Tibial artery (tissue), 4 donors: ENCODE data around the gene TNC.

Experiments
- DNase-seq, 2 donors: peaks; one replicate each; pipeline ENCODE4 v3.0.0-alpha.2; 2019
- H3K27ac ChIP-seq, 2 donors: fragments of 200-600 bp; sonication (generic) in 1 of 2; 1 replicate in 1 of 2; 2 replicates in 1 of 2; pipeline ENCODE4 v1.5.1; 2018 to 2019; ENCODE audit warnings: mild to moderate bottlenecking in 1 of 2
- H3K27me3 ChIP-seq, 2 donors: fragments of 200-600 bp; sonication (generic) in 1 of 2; one replicate each; pipeline versions ENCODE4 v1.5.1 to v1.6.0; 2016 to 2019
- H3K36me3 ChIP-seq, 3 donors: fragments of 200-600 bp; sonication (generic) in 2 of 3; one replicate each; pipeline ENCODE4 v1.5.1; 2016 to 2019; ENCODE audit warnings: mild to moderate bottlenecking in 2 of 3
- H3K4me1 ChIP-seq, 4 donors: fragments of 200-600 bp; sonication (generic) in 2 of 4; 1 replicate in 3 of 4; 2 replicates in 1 of 4; pipeline ENCODE4 v1.5.1; 2016 to 2019
- H3K4me3 ChIP-seq, 2 donors: fragments of 200-600 bp; sonication (generic) in 1 of 2; 1 replicate in 1 of 2; 2 replicates in 1 of 2; pipeline ENCODE4 v1.5.1; 2018 to 2019; ENCODE audit warnings: mild to moderate bottlenecking in 2 of 2
- H3K9me3 ChIP-seq, 3 donors: fragments of 200-600 bp; sonication (generic) in 1 of 3; one replicate each; pipeline ENCODE4 v1.5.1; 2016 to 2019
- intact Hi-C: fragments of 100-400 bp; cut with DNase I; formaldehyde crosslinking; loops from one replicate; pipeline ENCODE4 v1.15.0; 2023; ENCODE audit warnings: low total_unique reads
- TF ChIP-seq, protein P1 (sequence below), 2 experiments: fragments of 200-600 bp in 1 of 2; fragments of 450-650 bp in 1 of 2; IDR thresholded peaks; one replicate each; pipeline ENCODE4 v1.5.1; 2017 to 2019; ENCODE audit warnings: antibody characterized with exemption in 2 of 2, mild to moderate bottlenecking in 1 of 2, moderate library complexity in 1 of 2

Gene TNC

DNA sequence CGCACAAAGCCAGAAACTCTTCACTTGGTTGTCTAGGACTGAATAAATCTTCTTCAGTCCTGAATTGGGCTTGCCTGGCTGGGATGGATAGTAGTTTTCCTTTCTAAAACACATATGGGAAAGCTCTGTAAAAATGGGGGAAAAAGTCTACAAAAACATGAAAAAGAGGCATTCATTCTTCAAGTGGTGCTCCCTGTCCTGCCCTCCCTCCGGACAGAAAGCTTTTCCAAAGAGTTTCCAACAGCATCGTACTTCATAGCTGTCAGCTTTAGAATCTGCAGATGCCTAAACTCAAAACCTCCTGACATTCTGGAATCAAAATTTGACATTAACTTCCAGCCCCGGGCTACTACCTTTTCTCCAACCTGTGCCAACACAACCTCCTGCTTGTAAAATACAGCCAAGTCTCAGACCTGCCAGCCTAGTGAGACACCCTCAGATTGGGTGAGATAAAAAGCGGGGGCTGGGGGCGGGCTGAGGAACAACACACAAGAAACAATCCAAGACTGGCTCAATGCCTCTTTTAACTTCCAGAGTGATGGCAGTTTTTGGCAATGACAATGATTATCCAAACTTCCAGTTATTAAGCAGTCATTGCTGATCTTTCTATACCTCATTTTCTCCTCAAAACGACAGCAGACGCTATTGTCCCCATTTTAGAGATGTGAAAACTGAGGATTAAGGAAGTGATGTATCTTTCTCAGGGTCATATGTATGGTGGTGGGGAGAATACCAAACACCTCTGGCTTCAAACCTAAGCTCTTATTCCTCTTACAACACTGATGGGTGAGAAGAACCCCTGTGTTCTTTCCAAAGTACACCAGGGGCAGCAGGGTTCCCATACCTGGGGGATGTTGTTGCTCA lies 1.3 kb downstream of the TNC start:
- H3K4me1 ChIP-seq = peaks cover 0 to 63% (median 23%) of the 10 kb centered on the region in 4 donors
- TF ChIP-seq, protein P1, sequence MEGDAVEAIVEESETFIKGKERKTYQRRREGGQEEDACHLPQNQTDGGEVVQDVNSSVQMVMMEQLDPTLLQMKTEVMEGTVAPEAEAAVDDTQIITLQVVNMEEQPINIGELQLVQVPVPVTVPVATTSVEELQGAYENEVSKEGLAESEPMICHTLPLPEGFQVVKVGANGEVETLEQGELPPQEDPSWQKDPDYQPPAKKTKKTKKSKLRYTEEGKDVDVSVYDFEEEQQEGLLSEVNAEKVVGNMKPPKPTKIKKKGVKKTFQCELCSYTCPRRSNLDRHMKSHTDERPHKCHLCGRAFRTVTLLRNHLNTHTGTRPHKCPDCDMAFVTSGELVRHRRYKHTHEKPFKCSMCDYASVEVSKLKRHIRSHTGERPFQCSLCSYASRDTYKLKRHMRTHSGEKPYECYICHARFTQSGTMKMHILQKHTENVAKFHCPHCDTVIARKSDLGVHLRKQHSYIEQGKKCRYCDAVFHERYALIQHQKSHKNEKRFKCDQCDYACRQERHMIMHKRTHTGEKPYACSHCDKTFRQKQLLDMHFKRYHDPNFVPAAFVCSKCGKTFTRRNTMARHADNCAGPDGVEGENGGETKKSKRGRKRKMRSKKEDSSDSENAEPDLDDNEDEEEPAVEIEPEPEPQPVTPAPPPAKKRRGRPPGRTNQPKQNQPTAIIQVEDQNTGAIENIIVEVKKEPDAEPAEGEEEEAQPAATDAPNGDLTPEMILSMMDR (IDR thresholded peaks at IDR 0.05) = no peak
- intact Hi-C loops = no loop called here
- no peaks in the 10 kb centered on the region for H3K27me3 ChIP-seq
- H3K36me3 ChIP-seq = peaks cover 0 to 6% (median 0%) of the 10 kb centered on the region in 3 donors
- peak overlapping the region; percentile 53 to 57 for H3K4me3 ChIP-seq
- H3K27ac ChIP-seq = peak overlapping the region; percentile 76 to 85
- H3K9me3 ChIP-seq = no peaks in the 10 kb centered on the region
- no peak for DNase-seq

DNA sequence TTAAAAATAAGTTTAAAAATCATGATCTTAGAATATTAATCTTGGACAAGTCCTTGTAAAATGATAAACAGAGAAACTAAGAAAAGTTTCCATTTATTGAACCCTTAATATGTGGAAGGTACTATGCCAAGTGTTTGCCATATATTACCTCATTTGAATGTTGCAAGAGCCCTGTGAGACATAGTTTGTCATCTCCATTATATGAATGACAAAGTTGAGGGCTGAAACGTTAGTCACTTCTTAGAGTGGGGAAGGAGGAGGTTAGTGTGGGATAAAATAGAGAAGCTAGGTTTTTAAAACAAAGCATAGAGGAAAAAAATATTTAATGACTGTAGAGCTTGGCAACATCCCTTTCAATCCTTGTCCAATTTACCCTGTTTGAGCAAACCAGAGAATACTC lies 2.0 kb downstream of the TNC start:
- TF ChIP-seq, protein P1 (IDR thresholded peaks at IDR 0.05) = no peak
- Histone ChIP-seq H3K27me3 (no peaks in the 10 kb centered on the region), H3K4me3 (peak overlapping the region; percentile 53 to 57), H3K4me1 (peaks cover 0 to 63% (median 23%) of the 10 kb centered on the region in 4 donors), H3K9me3 (no peaks in the 10 kb centered on the region), H3K27ac (peak overlapping the region; percentile 76 to 85), H3K36me3 (peaks cover 0 to 6% (median 0%) of the 10 kb centered on the region in 3 donors)
- intact Hi-C loops = no loop called here
- DNase-seq = no peak

DNA sequence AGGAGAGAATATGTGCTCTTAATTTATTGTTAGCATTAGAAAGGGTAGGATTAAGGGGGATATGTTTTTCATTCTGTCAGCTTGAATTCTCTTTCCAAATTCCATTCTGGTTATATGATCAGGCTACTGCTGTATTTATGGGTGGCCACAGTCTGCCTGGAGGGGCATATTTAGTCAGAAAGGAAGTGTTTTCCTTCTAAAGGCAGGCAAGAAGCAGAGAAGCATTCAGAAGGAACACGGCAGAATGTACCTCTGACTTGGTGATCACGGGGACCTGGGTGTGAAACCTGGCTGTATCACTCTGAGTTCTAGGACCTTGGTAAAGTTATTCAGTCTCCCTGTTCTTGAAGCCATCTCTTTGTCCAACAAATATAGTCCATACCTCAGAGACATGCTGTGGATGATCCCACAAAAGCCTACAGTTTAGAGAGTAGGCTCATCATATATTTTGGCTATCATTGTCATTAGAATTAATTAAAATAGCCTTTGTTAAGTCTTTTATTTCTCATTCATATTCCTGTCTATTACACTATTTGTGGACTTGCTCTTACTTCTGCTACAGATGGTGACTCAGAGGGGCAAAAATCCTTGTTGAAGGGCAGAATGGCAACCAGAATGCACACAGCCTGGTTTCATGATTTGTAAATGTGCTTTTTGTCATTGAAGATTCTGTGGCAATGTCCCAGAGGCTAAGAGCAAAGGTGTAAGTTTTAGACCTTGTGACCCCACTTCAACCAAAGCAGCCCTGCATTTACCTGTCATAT lies 2.7 kb downstream of the TNC start:
- DNase-seq = no peak
- no peaks in the 10 kb centered on the region for H3K27me3 ChIP-seq
- intact Hi-C loops = no loop called here
- peaks cover 0 to 66% (median 23%) of the 10 kb centered on the region in 4 donors for H3K4me1 ChIP-seq
- H3K36me3 ChIP-seq = peaks cover 0 to 6% (median 0%) of the 10 kb centered on the region in 3 donors
- TF ChIP-seq, protein P1 (IDR thresholded peaks at IDR 0.05) = no peak
- H3K4me3 ChIP-seq = peak overlapping the region; percentile 53 to 57
- H3K9me3 ChIP-seq = no peaks in the 10 kb centered on the region
- peak overlapping the region; percentile 76 to 85 for H3K27ac ChIP-seq

DNA sequence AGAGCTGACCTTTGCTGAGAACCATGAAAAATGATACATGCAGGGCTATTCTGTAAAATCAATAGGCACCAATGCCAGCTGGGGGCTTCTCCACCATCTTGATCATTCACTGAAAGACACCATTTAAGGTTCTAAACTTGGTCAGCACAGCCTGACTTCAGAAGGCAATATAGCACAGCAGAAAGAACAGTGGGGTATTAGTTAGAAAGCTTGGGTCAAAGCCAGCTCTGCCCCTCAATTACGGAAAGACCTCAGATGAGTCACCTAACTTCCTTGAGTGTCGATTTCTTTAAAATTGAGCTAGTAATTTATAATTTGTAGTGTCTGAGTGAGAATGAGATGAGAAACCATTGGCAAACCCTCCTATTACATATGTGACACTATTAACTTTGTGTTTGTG lies 3.4 kb downstream of the TNC start:
- H3K27ac ChIP-seq = peak overlapping the region; percentile 76 to 85
- peaks cover 0 to 67% (median 22%) of the 10 kb centered on the region in 4 donors for H3K4me1 ChIP-seq
- intact Hi-C loops = loop anchor here (5.0 kb wide), 1 partner anchor 333 kb away; no protein-coding TSS in a partner anchor
- H3K27me3 ChIP-seq = no peaks in the 10 kb centered on the region
- H3K4me3 ChIP-seq = peak overlapping the region; percentile 53 to 57
- H3K36me3 ChIP-seq = peaks cover 0 to 6% (median 0%) of the 10 kb centered on the region in 3 donors
- no peak for DNase-seq
- TF ChIP-seq, protein P1 (IDR thresholded peaks at IDR 0.05) = no peak
- H3K9me3 ChIP-seq = no peaks in the 10 kb centered on the region

DNA sequence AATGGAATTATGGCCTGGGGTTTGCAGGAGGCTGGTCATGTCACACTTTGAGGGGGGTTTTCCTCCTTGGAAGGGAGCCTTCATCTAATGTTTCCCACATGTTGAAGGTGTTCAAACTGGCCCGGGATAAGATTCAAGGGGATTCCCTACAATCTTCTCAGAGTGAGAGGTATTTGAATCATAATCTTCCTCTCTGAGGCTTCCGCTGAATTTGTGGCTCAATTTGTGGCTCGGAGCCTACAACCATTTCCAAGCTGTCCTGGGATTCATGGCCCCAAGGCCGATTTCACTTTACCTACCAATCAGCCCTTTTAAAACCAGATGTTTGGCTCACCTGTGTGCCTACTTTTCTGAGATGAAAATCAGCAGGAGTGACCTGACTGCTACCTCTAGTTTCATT lies 3.9 kb downstream of the TNC start:
- Histone ChIP-seq H3K36me3 (peaks cover 0 to 6% (median 0%) of the 10 kb centered on the region in 3 donors), H3K4me3 (peak overlapping the region in 1 of 2 donors; percentile 57), H3K27me3 (no peaks in the 10 kb centered on the region), H3K9me3 (no peaks in the 10 kb centered on the region), H3K27ac (peak overlapping the region; percentile 76 to 85), H3K4me1 (peaks cover 0 to 67% (median 18%) of the 10 kb centered on the region in 4 donors)
- TF ChIP-seq, protein P1 (IDR thresholded peaks at IDR 0.05) = no peak
- no peak for DNase-seq
- intact Hi-C loops = loop anchor here (5.0 kb wide), 1 partner anchor 333 kb away; no protein-coding TSS in a partner anchor
